HG03196 (cell line): Measurements from ENCODE around the gene ASB3.
"Not testable (repeated sequence)": the region's sequence is repeated elsewhere in the genome, so short reads cannot be mapped to it uniquely, and the experiment has no call there.

Experiments
- ATAC-seq: cut with Tn5 transposase; IDR thresholded peaks from one replicate; pipeline ENCODE4 v1.9.1; 2021; ENCODE audit not compliant: unreplicated experiment

The ASB3 gene

DNA sequence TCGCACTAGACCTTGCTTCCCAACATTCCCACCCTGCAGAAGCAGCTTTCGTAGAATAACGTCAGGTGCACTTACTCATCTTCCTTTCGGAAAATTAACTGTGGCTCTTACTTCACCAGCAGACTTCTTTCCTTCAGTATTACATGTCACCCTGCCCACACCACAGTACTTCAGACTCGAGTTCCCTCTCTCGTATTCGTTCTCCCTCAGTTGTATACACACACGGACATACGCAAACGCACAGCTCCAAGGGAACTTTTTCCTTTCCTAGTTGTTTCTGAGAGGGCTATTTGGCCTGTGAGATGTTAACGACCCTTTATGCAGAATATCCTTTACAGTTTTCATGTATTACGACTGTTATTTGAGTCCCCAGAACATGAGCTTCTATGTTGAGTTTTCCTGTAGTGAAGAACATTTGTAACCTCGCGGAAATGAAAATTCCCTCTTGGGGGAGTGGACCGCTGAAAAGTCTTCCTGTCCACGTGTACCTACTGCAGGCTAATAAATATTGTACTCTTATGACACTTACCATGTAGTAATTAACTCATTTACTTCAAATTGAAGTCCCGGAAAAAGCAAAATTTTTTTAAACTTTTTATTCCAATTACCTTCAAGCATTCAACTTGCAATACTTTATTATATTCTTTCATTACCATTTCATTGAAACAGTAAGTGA is 999 bp upstream of the ASB3 start:
- no peak for ATAC-seq

DNA sequence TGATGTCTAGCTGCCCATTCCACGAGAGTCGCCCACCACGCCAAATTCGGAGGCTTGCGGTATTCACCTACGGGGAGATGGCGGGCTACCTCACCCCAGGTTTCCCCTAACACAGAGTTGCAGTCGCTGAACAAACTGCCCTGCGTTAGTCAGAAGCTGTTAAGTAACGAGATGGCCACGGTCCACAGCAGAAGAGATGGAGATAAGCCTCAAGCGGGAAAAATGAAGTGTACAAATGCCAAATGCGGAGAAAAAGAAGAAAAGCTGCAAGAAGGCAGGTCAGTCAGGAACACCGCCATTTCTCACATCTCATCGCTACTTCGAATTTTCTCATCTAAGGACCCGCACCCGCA is 425 bp downstream of the ASB3 start:
- peak; percentile 12 for ATAC-seq

DNA sequence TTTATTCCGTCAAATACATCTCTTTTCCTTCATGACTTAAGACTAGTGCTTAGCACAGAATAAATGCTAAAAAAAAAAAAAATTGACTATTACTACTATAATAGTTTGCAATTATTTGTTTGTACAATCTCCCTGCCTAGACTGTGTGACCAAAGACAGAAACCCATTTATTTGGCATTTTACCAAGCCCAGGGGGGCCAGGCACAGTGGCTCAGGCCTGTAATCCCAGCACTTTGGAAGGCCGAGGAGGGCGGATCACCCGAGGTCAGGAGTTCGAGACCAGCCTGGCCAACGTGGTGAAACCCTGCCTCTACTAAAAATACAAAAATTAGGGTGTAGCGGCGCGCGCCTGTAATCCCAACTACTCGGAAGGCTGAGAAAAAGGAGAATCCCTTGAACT is 1.4 kb downstream of the ASB3 start:
- no peak for ATAC-seq

DNA sequence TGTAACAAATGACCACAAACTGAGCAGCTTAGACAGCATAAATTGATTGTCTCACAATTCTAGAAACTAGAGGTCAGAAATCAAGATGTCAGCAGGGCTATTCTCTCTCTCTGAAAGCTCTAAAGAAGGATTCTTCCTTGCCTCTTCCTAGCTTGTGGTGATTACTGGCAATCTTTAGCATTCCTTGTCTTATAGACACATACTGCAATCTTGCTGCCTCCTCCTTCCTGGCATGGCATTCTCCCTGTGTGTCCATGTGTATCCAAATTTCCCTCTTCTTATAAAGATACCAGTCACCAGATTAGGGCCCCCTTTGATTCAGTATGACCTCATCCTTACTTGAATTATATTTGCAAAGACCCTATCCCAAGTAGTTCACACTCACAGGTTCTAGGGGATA is 2.3 kb downstream of the ASB3 start:
- ATAC-seq: no peak

DNA sequence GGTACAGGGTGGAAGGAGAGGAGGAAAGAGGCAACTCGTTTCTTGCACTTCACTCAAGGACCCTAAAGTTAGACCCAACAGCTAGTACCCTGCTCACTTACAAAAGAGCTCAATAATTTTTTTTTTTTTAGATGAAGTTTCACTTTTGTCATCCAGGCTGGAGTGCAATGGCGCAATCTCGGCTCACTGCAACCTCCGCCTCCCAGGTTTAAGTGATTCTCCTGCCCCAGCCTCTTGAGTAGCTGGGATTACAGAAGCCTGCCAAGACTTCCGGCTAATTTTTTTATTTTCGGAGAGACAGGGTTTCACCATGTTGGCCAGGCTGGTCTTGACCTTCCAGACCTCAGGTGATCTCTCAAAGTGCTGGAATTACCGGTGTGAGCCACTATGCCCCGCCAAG is 4.1 kb downstream of the ASB3 start:
- no peak for ATAC-seq

DNA sequence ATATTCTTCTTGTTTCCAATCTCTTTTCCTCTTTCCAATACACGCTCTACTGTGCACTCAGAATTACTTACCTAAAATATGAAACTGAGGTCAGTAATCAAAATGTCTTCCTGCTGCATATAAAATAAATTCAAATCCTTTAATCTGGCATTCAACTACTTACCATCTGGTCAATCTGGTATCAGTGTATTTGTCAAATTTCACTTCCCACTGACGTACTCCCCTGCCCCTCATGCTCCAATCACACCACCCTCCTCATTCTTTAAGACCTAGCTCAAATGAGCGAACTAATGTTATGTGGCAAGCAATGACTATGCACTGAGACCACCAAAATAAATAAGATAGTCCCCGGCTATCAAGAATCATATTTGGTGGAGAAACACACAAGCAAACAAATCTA is 6.7 kb downstream of the ASB3 start:
- ATAC-seq: no peak

DNA sequence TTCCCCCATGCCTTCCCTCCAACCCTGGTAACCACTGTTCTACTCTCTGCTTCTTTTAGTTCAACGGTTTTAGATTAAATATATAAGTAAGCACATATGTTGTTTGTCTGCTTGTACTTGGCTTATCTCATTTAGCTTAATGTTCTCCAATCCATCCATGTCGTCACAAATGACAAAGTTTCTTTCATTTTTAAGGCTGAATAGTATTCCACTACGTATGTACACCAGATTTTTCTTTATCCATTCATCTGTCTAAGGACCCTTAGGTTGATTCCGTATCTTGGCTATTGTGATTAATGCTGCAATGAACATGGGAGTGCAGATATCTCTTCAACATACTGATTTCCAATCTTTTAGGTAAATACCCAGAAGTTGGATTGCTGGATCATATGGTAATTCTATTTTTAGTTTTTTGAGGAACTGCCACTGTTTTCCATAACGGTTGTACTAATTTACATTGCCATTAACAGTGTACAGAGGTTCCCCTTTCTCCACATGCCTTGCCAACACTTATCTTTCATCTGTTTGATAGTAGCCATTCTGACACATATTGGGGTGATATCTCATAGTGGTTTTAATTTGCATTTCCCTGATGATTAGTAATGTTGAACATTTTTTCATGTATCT is 8.1 kb downstream of the ASB3 start:
- ATAC-seq: no peak

DNA sequence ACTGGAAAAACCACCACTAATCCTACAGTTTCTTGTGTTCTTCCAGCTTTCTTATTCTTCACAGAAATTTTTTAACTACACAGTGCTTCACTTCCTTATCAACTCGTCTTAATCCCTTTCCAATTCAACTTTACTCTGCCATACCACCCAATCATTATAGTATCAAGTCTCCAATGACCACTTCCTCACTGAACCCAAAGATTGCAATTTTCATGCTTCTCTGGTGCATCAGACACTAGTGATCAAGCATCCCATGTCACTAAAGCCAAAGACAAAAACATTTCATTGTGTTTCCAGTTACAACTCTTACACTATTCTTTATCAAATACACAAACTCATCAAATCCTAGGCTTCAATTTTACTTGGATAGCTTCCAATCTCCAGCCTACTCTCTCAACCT is 9.6 kb downstream of the ASB3 start:
- no peak for ATAC-seq

DNA sequence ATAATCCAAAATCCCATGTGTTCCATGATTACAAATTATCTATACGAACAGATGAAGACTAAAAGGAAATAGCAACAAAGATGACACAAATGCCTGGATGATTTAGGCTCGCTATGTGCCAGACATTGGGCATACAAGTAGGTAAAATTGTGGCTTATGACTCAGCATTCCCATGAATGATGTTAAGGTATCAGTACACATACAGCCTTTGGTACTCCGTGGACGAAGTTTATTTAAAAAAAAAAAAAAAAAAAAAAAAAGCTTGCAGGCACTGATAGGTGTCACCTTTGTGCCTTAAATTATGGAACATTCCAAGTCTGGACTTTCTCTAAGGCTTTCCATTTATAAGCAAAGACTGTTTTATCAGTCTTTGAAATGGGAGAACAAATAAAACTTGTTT is 16.5 kb downstream of the ASB3 start:
- ATAC-seq: no peak

DNA sequence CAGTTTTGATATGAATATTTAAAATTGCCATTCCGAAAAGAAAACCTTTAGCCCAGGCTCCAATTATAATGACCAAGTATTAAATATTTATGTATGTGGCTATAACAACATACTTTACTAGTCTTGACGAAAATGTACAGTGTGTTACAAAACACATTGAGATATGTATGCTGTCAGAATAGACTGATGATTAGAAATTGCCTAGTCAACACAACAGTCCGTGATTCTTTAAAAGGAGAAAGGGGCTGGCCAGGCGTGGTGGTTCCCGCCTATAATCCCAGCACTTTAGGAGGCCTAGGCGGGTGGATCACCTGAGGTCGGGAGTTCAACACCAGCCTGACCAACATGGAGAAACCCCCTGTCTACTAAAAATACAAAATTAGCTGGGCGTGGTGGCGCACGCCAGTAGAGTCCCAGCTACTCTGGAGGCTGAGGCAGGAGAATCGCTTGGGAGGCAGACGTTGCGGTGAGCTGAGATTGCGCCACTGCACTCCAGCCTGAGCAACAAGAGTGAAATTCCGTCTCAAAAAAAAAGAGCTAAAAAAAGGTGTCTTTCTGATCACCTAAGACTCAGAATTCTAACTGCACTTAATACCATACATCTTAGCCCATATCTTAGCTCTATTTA is 17.3 kb downstream of the ASB3 start:
- ATAC-seq: no peak

DNA sequence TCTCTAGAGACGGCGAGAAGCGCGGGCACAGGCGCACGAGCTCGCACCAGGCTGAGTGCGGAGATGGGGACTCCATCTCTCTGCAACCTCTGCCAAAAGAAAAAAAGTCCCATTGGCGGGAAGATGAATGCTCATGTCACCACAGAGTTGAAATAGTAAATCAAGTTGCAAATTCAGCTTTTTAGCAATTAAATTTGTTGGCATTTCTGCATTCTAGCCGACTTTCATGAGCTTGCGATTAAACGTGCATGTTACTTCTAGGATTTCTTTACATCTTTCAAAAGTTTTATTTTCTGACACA is 18.6 kb downstream of the ASB3 start:
- ATAC-seq: peak; percentile 36

DNA sequence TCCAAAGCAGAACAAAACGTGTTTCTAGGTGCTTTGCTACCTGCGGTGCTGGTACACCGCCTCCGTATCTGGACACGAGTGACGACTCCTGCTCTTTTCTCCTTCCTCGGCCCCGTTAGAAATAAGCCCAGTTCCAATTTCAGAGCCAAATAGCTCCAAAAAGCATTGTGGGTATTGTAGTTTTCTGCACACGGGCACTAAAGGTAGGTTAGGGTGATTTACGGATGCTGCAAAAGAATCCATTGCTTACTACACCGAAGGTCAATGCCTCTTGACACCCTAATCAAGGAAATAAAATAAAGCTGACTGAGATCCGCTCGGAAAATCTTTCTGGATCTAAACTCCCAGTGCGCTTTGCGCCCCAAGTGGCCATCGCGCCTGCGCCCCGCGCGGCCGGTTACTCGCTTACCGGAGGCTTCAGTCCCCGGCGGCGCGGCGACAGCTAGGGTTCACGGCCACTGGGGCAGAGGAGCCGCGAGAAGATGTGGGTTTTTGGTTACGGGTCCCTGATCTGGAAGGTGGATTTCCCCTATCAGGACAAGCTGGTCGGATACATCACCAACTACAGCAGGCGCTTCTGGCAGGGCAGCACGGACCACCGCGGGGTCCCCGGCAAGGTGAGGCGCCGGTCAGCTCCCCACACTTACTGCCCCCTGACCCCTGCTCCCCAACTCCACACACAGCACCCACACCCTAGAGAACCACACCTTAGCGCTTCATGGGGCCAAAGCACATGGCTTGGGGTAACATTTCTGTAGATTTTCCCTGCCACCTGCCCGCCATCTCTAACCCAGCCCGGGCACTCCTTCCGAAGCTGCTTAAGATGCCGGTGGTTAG is 19.1 kb downstream of the ASB3 start, which contains the start of gene CHAC2:
Gene CHAC2 (plus strand): TSS at position 400 of the 837 bp plus-strand sequence. CDS start 83 bp downstream, at position 483.
- peak; percentile 91 for ATAC-seq

DNA sequence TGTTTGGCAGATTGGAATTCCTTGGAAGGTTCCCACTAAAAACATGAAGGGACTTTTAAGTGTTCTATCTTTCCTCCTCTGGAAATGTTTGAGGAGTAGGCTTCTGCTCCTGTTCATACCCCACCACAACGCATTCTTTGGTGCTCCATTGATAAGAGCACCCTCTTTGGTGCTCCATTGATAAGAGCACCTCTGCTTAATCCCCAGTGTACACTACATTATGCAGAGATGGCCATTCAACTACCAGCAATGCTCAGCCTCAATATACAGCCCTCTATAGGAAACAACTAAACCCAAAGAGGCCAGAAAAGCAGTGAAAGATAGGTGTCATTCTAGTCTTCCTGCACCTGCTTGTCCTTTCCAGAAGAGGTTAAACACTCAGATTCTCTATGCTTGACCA is 21.0 kb downstream of the ASB3 start:
- no peak for ATAC-seq

DNA sequence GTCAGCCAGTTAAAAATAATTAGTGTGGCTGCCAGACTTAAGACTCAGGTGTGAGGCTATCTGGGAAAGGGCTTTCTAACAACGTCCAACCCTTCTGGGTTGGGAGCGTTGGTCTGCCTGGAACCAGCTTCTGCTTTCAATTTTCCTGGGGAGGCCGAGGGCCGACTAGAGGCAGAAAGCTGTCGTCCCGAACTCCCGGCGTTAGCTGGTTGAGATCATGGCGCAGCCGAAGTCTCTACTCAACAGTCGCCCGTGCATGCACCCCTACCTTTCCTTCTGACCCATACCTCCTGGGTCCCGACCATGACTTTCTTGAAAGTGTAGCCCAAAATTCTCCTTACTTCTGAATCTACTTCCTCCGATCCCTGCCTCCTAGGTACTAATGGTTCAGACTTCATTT is 29.5 kb downstream of the ASB3 start:
- ATAC-seq: not testable (repeated sequence)

DNA sequence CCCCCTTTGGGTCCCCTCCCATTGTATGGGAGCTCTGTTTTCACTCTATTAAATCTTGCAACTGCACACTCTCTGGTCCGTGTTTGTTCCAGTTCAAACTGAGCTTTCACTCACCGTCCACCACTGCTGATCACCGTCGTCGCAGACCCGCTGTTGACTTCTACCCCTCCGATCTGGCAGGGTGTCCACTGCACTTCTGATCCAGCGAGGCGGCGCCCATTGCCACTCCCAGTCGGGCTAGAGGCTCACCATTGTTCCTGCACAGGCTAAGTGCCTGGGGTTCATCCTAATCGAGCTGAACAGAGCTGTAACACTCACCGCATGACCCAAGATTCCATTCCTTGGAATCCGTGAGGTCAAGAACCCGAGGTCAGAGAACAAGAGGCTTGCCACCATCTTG is 30.1 kb downstream of the ASB3 start:
- ATAC-seq: no peak

DNA sequence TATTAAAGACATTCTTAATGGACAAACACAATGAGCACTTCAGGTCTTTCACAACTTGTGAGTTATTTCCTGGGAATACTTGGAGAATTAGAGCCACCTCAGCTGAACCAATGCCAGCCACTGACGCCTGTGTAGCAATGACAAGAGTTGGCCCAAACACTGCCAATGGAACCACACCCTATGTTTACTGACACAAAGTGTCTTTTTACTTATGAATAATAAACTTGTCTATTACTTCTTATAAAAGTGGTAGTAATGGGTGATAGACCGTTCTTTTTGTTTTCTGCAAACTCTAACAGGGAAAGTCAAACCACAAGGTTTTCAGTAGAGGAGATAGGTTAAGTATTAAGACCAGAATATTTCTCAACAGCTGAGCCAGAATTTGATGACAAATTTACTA is 31.6 kb downstream of the ASB3 start:
- no peak for ATAC-seq

DNA sequence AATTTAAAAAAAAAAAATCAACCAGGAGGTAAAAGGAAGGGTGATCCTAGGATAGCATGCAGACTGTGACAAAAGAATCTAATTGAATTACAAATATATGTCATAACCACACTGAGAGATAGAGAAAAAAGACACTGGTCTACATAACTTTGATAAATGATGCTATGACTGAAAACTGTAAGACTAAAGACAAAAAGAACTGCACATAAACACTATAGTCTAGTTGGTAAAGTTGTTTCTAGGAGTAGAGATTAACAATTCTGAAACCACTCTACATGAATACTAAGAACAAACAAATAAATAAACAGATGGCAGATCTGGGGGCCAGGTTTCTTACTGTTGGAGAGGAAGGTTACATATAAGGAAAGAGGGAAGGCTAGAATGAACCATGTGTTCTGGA is 33.7 kb downstream of the ASB3 start:
- ATAC-seq: no peak

DNA sequence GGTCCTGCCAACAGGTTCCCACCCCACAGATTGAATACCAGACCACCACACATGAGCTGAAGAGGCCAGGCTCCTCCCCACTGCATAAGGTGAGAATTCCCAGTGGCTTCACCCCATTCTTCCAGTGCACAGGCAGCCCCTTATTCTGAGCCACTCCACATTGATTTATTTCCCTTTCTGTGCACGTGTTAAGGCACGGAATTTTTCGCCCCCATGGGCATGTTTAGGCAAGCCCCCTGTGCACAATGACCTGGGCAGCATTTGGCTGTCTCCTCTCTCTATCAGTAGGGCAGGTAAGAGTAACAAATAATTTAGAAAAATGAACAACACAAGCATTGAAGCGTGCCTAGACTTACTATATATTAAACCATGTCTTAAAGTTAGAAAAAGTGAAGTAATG is 34.4 kb downstream of the ASB3 start:
- ATAC-seq: no peak

DNA sequence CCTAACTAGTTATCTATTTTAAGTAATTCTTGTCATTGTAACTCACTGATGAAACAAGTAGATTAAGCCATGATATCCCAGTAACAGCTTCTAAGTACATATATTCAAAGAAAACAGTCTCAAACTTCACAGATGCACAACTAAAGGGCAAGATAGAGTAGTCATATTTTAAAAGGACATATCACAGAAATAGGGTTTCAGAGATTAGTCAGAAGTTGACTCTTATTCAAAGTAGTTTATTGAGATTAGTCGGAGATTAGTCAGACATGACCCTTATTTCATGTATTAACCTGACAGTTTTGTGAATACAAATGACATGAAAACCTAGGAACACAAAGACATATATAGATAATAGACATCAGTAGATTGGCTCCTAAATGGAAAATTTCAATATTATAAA is 35.0 kb downstream of the ASB3 start:
- ATAC-seq: peak; percentile 84

DNA sequence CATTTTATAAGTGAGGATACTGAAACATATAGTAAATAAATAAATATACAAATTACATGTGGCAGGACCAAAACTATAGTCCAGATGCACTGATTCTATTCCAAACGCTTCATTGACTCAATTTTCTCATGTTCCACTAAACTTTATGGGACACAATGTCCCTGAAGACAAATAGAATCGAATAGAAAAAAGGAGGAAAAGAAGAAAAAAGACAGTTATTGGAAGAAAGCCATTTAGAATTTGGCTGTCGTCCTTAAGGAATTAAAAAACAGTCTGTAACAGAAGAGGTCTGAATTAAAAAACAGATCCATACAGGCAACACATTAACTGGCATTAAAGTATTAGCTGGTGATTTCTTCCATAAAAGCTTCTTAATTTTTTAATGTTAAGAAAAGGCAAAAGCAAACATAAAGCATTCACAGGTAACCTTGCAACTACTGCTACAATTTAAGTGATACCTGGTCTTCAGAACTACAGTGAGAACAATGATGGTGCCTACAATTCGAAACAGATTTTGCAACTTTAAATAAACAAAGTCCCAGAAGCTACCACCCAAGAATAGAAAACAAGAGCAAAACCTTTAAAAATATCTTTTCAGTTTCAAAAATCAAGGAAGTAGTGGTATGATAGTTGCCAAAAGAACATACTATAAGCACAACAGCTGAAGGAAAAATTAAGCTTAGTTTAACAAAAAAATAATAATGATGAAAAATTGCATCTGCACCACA is 36.5 kb downstream of the ASB3 start:
- ATAC-seq: no peak

DNA sequence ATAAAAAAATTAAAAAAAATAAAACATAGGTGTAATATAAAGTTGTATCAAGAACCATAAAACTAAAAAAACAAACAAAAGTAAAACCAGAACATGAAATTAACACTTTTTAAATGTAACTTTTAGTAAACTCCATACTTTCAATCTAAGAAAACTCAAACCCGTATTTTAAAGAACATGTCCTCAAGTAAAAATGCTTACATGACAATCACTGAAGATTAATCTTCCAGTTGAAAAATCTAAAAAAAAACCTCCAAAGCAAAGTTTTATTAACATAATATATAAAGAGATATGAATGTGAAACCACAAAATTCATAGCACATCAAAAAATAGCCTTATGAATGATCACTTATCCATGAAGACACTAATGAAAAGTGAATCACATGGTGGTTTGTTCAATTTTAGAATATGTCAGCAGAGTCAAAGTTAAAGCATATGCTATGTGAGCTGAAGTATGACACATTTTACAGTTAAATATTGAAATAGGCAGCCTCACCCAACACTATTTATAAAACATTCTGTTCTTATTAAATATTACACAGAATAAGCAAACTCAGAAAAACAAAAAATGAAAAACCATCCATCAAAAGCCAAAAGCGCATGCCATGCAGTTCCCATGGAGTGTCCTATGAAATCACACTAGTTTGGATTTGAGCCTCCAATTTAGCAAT is 42.2 kb downstream of the ASB3 start:
- no peak for ATAC-seq
